GM21529 (cell line): ENCODE measurements around the gene POU2F3.
"Not testable (repeated sequence)": the region's sequence is repeated elsewhere in the genome, so short reads cannot be mapped to it uniquely, and the experiment has no call there.

Source experiments
- ATAC-seq: cut with Tn5 transposase; IDR thresholded peaks from one replicate; pipeline ENCODE4 v1.9.1; 2021; ENCODE audit not compliant: unreplicated experiment

Gene POU2F3

GRCh38 chr11:120249279-120250262, 9.6 kb downstream of the POU2F3 start:
- ATAC-seq: no peak

GRCh38 chr11:120253377-120253776, 13.4 kb downstream of the POU2F3 start:
- ATAC-seq: not testable (repeated sequence)

DNA sequence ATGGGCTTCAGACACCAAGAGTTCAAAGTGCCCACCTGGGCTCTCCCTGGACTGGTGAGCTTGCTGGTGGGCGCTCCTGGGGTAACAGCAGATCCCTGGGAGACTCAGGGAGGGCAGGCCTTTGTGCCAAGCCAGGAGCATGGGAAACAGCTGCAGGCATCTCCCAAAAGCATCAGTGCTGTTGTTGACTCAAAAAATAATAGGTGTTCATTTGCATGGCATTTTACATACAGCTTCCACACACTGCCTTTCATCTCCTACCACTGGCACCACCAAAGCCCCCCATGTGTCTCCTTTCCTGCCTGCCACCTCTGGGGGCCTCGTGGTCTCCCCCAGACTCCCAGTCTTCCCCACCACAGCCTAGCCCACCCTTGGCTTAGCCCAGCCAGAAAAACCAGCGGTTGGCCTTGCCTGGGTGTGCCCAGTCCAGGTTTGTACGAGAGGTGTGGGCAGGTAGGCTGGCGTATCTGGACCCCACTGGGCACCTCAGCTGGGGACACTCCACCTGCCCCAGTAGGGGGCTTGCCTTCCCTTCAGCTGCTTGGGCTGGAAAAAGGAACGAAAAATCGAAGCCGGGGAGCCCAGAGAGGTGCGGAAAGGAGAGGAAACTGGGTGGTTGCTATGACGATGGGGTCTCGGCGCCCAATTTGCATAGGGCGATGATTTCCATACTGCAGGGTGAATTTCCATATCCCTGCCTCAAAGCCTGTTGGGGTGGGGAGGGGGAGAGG, 15.0 kb downstream of the POU2F3 start:
- no peak for ATAC-seq

DNA sequence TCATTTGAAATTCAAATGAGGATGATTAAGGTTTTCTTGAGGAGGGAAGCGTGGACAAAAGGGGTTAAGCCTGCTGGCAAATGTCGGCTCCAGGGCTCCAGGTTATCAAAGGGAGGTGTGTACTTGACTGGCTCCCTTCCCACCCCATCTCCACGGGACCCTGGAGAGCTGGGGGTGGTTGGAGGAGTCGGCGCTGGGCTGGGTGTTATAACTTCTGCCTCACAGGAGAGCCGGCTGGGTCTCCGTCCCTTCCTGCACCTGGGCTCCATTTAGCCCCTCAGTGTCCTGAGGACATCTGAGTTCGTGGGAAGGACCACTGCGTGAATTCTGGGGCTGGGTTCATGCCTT, 15.6 kb downstream of the POU2F3 start:
- no peak for ATAC-seq

- ATAC-seq: no peak
These were observed 16.2 kb downstream of the POU2F3 start for GRCh38 chr11:120256178-120256577.

DNA sequence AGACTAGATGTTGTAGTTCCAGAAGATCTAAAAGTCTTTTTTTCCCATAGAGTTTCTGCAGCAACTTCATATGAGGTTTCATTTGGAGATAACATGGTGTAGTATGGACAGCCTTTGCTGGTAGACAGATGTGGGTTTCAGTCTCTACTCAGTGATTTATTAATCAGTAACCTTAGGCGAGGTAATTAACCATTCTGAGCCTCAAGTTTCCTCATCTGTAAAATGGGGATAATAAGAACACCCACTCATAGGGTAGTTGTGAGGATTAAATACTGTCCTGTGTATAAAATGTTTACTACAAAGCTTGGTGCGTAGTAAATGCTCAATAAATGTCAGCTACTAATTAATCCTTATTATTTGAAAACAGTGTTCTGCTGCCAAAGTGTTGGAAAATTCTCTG, 16.8 kb downstream of the POU2F3 start:
- no peak for ATAC-seq

- no peak for ATAC-seq
These were observed 17.4 kb downstream of the POU2F3 start for GRCh38 chr11:120257346-120257745.

- ATAC-seq: no peak
These were observed 18.7 kb downstream of the POU2F3 start for GRCh38 chr11:120258661-120259060.

GRCh38 chr11:120259241-120259640, 19.3 kb downstream of the POU2F3 start:
- ATAC-seq: no peak

DNA sequence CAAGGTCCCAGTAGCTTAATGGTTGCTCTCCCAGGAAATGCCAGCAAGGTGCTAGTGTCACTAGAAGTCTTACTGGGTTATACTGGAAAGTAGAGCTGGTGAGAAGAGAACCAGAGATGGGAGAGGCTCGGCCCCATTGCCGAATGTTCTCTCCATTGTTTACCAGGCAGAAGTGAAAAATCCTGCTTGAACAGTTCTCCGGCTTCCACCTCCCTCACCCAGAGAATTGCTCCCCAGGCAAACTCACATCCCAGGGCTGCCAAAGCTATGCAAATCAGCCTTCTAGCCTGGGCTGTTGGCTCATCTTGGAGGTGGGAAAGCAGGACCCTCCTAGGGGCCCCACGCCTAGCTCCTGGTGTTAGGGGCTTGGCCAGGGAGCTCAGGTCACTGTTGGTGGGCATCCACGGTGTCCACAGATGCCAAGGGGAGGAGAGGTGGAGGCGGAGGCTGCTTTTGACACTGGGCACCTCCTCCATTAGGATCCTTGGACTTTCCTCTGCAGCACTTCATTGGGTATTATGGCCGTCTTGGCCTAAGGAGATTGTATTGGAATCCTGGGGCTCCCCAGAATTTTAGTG, 20.1 kb downstream of the POU2F3 start:
- ATAC-seq: no peak

GRCh38 chr11:120260616-120261015, 20.7 kb downstream of the POU2F3 start:
- no peak for ATAC-seq

- no peak for ATAC-seq
These were observed 21.4 kb downstream of the POU2F3 start for GRCh38 chr11:120261321-120261720.

DNA sequence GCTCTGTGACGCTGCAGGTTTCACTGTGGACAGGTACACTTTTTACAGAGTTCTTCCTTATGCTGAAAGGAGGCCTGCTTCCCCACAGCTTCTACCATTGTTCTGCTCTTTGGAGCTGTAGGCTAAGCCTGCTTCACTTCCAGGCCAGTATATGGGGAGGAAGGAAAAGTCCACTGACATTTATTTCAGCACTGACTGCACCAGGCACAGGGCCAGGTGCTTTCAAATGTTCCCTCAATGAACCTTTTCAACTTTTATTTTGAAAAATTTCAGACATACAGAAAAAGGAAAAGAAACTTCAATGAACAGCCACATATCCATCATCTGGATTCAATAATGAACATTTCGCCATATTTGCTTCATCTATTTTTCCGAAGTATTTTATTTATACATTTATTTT, 22.0 kb downstream of the POU2F3 start:
- ATAC-seq: no peak

DNA sequence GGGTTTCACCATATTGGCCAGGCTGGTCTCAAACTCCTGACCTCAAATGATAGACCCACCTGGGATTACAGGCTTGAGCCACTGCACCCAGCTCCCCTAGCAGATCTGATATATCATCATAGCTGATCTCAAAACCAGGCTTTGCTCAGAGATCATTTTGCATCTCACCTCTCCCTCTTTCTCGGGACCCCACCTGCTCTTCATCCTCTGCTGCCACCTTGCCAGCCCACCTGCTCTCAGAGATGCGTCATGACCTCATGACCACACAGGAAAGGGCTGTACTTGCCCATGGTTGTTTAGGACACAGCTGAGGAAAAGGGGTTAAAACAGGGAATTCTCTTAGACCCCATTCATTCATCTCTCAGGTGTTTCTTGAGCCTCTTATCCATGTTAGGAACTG, 27.4 kb downstream of the POU2F3 start:
- no peak for ATAC-seq

- no peak for ATAC-seq
These were observed 28.7 kb downstream of the POU2F3 start for GRCh38 chr11:120268686-120269085.

DNA sequence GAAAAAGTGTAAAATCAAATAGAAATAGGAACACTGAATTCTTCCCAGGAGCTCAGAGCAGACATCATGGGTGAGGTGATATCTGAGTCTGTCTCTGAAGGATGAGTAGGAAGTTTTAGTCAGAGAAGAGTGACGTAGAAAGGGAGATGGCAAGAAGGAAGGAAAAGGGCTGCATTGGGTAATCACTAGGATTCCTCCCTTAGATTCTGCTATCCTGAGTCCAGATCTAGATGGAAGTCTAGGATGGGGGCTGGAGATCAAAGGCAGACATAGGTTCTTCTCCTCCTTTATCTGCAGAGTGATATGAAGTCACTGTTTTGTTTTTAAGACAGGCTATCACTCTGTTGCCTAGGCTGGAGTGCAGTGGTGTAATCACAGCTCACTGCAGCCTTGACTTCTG, 30.4 kb downstream of the POU2F3 start:
- ATAC-seq: no peak

- ATAC-seq: no peak
These were observed 31.7 kb downstream of the POU2F3 start for GRCh38 chr11:120271672-120272071.

DNA sequence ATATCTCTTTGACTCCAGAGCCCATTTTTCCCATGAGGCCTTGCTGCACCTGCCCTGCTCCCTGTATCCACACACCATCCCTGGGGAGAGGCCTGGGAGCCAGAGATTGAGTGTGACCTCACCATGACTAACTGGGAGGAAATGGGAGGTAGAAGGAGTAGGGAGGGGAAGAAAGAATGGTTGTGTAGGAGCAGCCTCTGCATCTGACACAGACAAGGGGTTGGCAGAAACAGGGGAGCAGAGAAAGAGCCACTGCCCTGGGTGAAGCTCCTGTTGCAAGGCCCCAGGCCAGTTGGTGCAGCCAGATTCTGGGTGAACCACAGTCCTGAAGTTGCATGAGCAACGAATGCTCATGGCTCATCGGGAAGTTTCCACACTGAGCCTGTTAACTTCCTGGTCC, 32.4 kb downstream of the POU2F3 start:
- no peak for ATAC-seq

DNA sequence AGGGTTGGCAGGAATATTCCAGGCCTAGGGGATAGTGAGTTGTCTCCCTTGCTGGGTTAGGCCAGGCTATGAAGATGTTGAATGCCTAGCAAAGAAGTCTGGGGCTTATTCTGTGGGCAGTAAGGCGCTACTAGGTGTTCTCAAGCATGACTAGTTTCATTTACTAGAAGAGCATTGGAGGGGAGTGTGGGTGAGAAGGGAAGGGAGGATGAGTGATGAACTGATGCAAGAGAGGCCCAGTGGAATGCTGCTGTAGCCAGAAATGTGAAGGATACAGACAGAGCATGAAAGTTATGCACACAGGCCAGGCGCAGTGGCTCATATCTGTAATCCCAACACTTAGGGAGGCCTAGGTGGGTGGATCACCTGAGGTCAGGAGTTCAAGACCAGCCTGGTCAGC, 33.5 kb downstream of the POU2F3 start:
- ATAC-seq: no peak

DNA sequence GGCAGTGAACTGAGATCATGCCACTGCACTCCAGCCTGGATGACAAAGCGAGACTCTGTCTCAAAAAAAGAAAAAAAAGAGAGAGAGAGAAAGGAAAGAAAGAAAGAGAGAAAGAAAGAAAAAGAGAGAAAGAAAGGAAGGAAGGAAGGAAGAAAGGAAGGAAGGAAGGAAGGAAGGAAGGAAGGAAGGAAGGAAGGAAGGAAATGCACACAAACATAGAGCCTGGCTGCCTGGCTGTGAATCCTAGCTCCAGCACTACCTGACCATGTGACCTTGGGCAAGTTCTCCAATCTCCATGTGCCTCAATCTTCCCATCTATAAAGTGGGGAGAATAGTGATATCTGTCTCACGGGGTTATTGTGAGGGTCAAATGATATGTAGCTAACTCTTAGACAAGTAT, 34.0 kb downstream of the POU2F3 start:
- ATAC-seq: not testable (repeated sequence)

GRCh38 chr11:120279502-120279901, 39.6 kb downstream of the POU2F3 start:
- ATAC-seq: no peak

GRCh38 chr11:120280600-120281051, 40.7 kb downstream of the POU2F3 start:
- ATAC-seq: no peak
